ENCODE data around the gene TSPEAR. TPM values are rescaled to one million over a fixed set of nuclear protein-coding genes. Genes with fewer than 3 reads are reported as not detected.
"Not testable (repeated sequence)": the region's sequence is repeated elsewhere in the genome, so short reads cannot be mapped to it uniquely, and the experiment has no call there.

Gene TSPEAR
- total RNA-seq, 1 donor from 2014 or later: 0.65 TPM

DNA sequence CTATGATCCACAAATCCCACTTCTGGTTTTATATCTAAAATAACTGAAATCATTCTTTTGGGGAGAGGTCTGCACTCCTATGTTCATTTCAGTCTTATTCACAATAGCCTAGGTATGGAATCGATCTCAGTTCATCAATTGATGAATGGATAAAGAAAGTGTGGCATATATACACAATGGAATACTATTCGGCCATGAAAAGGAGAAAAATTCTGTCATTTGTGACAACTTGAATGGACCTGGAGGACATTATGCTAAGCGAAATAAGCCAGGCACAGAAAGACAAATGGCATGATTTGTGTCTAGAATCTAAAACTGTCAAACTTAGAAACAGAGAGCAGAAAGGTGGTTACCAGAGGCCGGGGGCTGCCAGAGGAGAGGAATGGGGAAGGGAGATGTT is 104.9 kb downstream of the TSPEAR start:
- no peak for ATAC-seq
- intact Hi-C loops (cut with DNase I): no loop called here

DNA sequence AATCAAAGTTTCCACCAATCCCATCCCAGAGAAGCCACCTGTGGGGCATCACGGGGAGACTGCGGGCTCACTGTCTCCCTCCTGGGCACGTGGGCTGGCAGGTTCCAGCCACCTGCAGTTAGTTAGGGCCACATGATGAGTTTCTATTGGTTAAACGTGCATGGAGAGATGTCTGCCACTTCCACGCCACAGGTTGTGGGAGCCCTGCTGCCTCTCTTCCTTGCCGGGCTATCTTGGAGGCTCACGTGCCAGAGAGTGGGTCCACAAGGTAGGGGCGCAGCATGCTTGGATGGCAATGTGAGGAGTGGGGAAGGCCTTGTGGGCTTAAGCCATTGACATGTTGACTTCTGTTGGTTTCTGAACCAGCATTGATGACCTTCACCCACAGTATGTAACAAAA is 107.5 kb downstream of the TSPEAR start:
- no peak for ATAC-seq
- intact Hi-C loops (cut with DNase I): no loop called here
- no peak for DNase-seq (ENCODE audit: missing footprints)

More for the DNA sequence above, 104.9 kb downstream of the TSPEAR start:
- DNase-seq (ENCODE audit: missing footprints): no peak

DNA sequence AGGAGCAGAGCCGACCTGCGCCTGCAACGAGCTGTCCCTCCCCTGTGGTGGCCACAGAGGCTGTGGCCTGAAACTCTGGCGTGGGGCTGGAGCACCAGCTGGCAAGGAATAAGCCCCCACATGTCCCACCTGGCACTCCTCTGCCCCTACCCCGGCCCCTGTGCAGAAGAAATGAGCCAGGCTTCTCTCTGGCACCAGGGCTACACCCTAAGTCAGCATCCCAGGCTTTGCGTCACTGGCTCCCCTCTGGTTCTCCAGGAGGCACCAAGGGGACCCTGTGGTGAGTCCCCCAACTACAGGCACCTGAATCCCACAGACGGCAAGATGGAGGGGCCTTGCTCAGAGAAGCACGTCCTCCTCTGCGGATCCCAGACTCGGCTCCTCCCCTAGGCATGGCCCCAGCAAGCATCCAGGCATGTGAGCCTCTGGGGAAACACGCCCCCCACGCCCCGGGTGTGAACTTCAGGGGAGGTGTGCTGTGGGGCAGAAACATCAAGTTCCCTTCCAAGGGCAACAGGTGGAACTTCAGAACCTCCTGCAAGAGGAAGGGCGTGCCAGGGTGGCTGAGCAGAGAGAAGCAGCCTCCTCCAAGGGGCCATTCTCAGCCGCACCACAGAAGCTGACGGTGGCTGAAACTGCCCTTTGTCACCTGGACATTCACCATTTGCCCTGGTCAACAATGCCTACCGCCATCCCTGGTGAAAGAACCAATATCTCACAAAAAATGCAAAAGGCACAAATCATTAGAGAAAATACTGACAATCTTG is 108.1 kb downstream of the TSPEAR start:
- no peak for DNase-seq (ENCODE audit: missing footprints)
- intact Hi-C loops (cut with DNase I): no loop called here
- no peak for ATAC-seq

DNA sequence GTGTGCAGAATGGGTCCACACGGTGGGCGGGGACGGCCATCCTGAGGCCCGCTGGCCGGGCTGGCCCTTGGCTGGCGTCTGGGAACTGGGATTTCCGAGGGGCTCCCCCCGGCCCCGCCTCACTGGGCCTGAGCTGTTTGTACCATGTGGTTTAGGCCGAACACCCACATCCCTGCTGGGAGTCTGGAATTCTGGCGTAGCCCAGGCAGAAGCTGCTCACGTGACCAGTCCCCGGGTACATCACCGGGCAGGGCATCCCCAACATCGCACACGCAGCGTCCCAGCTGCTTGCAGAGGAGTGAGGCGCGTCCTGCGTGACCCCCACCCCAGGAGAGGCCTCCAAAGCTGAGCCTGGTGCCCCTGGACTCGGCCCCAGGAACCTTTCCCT is 108.9 kb downstream of the TSPEAR start:
- no peak for DNase-seq (ENCODE audit: missing footprints)
- intact Hi-C loops (cut with DNase I): no loop called here
- ATAC-seq: no peak

DNA sequence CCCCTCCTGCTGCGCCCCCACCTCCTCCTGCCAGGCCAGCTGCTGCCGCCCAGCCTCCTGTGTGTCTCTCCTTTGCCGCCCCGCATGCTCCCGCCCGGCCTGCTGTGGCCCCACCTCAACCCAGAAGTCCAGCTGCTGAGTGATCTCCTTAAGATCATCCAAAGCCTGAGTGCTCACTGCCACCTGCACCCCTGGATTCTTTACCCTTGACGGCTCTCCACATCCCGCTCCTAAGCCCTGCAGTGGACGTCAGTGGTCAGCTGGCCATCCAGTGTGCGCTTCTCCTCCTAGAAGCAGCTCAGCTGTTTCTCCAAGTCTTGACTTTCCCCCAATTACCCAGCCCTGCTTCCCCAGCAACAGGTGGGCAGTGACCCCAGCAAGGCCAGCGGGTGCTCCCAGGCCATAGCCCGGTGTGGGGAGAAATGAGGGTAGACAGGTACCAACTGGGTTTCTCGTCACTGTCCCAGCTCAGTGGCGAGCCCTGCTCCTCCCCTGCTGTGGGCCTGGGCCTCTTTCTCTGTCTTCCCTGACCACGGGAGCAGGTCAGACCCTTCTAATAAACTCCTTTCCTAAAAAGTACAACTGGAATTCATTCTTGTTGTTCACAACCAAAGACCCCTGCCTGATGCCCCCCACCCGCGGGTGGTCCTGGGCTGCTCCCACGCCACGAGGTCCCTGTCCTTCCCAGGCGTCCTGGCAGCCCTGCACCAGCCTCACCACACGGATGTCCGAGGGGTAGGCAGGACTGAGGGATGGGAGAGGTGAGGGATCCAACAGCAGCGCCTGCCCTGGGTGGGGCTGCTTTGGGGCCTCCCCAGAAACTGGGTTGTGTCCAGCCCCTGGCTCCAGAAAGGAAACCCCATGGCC is 109.5 kb downstream of the TSPEAR start:
- DNase-seq (ENCODE audit: missing footprints): no peak
- ATAC-seq: no peak
- intact Hi-C loops (cut with DNase I): no loop called here

DNA sequence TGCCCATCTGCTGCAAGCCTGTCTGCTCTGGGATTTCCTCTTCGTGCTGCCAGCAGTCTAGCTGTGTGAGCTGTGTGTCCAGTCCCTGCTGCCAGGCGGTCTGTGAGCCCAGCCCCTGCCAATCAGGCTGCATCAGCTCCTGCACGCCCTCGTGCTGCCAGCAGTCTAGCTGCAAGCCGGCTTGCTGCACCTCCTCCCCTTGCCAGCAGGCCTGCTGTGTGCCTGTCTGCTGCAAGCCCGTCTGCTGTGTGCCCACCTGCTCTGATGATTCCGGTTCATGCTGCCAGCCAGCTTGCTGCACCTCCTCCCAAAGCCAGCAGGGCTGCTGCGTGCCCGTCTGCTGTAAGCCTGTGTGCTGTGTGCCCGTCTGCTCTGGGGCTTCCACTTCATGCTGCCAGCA is 110.3 kb downstream of the TSPEAR start:
- intact Hi-C loops (cut with DNase I); DNase-seq (ENCODE audit: missing footprints); ATAC-seq: not testable (repeated sequence)

DNA sequence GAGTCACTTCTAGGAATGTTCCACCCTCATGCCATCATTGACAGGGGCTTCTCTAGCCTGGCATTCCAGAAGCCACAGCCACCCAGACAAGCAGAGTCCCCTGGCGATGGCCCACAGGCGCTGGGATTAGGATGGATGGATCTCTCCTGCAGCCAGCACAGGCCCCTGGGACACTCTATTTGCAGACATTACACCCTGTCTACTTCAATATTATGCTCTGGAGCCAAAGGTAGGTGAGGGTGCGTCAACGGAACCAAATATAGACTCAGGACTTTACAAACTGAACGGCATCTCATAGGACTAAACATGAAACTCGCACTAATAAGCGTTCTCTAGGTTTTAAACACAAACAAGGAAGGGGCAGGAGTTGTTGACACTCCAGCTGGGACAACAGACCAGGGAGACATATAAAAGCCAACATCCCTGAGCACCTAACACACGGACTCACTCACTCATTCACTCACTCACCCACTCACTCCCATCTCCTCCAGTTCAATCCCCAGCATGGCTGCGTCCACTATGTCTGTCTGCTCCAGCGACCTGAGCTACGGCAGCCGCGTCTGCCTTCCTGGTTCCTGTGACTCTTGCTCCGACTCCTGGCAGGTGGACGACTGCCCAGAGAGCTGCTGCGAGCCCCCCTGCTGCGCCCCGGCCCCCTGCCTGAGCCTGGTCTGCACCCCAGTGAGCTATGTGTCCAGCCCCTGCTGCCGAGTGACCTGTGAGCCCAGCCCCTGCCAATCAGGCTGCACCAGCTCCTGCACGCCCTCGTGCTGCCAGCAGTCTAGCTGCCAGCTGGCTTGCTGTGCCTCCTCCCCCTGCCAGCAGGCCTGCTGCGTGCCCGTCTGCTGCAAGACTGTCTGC is 111.0 kb downstream of the TSPEAR start, which contains the start of gene KRTAP10-7:
TSS of gene KRTAP10-7 (plus strand) at position 480 of the 861 bp plus-strand sequence. CDS start at position 505, 25 bp downstream.
- intact Hi-C loops (cut with DNase I); ATAC-seq; DNase-seq (ENCODE audit: missing footprints): not testable (repeated sequence)

DNA sequence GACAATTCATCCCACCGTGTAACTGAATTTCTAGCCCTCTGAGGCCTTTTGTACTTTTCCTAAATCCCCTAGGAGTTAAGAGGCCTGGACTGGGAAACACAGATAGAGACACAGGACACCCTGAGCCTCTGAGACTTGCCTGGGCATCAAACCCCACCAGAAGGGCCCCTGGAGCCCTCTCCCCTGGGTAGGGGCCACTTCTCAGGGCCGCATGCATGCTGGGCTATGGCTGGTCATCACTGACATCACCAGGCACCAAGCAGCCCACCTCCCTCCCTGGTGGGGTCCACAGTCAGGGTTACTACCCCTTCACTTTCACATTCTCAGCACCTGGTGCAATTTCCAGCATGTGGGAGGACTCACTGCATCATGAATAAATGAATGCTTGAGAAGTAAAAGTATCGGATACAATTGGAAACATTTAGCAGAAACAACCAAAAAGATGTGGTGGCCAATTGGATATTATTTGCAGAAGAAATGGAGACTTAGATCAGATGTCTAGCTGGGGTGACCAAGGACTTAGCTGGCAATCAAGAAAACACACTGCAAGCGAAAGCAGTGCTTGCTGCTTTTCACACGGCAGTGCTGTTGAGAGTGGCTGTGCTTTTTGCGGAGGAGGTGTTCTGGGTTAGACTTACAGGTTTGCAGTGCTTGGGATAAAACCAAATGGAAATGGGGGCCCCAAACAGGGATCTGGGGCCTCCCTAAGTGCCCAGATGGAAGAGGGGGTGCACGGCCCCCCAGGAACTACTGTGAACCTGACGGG is 111.9 kb downstream of the TSPEAR start:
- no peak for DNase-seq (ENCODE audit: missing footprints)
- ATAC-seq: no peak

DNA sequence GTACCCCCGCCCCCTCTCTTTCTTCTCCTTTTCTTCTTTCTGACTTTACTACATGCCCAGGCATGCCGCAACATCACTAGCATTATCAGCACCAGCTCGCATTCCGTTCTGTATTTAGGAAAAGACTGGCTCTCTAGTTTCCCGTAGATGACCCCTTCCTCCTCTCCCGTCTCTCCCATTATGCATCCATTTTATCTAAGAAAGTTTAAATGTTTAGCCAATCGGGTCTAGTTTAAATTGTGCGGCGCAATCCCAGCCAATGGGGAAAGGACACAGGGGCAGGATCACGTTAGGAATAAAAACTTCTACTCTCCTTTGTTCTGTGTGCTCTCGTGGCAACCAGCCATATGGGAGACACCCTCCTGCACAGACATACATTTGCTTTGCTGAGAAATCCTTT is 113.3 kb downstream of the TSPEAR start:
- no peak for ATAC-seq
- intact Hi-C loops (cut with DNase I): no loop called here
- DNase-seq (ENCODE audit: missing footprints): no peak

More for the DNA sequence above, 111.9 kb downstream of the TSPEAR start:
- intact Hi-C loops (cut with DNase I): no loop called here

DNA sequence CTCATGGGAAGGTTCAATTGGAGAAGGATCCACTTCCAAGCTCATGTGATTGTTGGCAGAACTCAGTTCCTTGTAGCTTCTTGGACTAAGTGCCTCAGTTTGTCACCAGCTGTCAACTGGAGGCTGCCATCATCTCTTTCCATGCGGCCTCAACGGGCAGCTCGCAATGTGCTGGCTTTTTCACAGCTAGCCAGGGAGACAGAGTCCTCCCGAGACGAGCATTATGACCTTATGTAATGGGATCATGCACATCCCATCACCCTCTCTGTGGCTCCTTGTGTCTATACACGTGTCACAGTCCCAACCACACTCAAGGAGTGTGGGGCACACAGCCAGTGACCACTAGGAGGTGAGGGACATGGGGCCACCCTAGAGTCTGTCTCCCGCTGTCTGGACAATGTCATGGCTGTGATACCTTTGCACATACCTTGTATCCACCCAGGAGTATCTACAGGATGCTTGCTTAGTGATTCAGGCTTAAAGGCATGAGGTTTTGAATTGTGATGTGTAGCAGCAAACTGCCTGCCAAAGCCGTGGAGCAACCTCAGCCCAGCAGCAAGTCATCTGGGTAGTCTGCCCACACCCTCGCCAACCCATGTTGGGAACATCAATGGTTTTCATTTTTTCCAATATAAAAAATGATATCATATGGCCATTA is 115.2 kb downstream of the TSPEAR start:
- ATAC-seq (no peak), DNase-seq (ENCODE audit: missing footprints) (no peak)
- intact Hi-C loops (cut with DNase I): no loop called here

DNA sequence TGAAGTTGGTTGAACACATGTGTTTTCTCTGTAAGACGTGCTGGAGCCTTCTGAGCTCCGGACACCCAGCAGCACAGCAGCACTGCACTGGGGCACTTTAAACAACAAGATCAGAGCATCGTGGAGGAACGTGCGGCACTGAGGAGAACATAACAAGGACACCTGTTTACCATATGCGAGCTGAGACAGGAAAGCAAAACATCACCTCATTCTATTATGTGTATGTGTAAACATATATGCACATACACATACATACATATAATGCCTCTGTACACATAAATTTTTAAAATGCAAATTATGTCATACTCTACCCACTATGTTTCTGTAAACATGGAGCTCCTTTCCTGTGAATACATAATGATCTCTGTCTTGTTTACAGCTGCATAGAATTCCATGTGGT is 115.8 kb downstream of the TSPEAR start:
- DNase-seq (ENCODE audit: missing footprints): no peak
- intact Hi-C loops (cut with DNase I): no loop called here
- no peak for ATAC-seq

DNA sequence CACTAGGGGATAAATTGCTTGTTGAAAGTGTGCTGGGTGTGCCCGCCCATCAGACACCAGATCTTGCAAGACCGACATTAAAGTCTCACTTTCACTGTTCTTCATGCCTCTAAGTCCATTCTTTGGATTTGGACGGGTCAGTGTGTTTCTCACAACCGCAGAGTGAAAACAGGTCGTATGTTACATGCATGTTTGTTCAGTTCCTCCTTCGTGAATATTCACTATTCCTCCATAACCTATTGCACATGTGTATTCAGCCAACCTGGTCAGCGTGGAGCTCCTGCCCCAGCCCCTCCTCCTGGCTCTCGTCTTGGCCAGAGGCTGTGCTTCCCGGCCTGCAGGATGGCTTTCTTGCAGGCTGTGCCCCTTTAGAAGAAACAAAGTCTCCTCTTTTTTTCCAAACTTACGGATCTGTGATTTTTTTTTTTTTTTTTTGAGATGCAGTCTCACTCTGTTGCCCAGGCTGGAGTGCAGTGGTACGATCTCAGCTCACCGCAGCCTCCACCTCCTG is 116.9 kb downstream of the TSPEAR start:
- intact Hi-C loops (cut with DNase I): no loop called here
- ATAC-seq: no peak
- DNase-seq (ENCODE audit: missing footprints): no peak

DNA sequence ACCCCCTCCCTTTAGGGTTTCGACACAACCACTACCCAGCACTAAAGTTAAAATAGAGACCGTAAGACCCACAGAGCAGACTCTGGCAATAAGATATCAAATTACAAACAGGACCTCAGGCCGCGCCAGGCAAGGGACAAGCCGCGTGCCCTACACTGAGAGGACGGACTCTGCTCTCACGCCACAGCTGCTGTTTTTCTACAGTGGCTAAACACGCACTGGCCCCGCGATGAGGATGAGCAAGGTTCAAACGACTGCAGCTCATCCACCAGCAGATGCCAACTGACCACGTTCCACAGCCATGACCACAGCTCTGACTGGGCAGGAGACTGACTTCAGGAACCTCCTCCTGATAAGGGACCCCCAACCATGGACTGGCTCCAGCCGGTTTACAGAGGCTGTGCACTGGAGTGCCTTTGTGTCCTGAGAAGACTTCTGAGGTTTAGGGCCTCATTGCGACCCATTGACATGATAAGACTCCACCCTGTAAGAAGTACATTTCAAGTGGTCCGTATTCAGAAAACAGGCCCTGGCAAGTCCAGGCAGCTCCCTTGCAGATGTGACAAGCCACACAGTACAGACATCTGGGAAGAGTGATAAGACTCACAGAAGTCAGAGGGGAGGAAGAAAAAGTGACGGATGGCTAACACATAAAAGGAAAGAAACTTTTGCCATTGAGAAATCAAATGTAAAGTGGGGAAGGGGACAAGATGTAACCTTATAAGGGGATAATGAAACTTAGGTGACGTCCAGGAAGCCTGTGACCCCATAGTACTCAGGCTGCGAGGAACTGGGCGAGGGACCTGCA is 117.6 kb downstream of the TSPEAR start:
- DNase-seq (ENCODE audit: missing footprints): no peak
- intact Hi-C loops (cut with DNase I): no loop called here
- ATAC-seq: no peak

DNA sequence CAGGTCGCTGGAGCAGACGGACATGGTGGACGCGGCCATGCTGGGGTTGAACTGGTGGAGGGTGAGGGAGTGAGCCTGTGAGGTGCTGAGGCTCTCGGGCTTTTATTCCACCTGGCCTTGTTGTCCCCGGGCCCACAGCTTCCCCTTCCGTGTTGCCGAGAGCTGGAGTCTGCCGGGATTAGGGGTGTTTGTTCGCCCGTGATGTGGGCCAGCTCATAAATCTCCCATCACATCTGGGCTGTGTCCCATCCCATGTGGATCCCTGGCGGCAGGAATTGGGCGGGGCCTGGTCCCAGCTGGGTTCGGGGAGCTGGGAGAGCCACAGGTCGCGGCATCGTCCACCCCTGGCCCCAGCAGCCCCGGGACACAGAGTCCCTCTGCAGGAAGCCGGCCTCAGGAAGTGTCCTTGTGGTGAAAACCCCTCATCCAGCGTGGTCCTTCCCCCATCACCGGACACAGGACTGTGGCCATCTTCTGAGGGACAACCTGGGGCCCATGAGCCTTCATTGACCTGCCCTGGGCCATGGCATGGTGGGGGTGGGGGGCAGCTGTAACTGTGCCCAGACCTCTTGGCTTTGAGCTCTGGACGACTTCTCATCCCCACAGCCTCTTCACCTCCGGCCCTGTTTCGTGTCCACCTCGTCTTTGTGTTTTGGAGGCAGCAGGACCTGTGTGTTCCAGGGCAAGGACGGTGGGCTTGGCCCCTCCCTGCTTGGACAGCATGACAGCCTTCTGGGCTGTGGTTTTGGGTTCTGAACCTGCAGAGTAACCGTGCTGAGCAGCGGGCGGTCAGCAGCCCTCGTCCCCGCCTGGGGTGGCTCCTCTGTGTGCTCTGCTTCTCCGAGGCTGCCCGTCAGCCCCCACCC is 118.7 kb downstream of the TSPEAR start, which contains the start of gene KRTAP10-6:
TSS of gene KRTAP10-6 (minus strand) at position 60 of the 866 bp plus-strand sequence. CDS start at position 39, 21 bp downstream.
- no peak for ATAC-seq
- no peak for DNase-seq (ENCODE audit: missing footprints)
- intact Hi-C loops (cut with DNase I): no loop called here

DNA sequence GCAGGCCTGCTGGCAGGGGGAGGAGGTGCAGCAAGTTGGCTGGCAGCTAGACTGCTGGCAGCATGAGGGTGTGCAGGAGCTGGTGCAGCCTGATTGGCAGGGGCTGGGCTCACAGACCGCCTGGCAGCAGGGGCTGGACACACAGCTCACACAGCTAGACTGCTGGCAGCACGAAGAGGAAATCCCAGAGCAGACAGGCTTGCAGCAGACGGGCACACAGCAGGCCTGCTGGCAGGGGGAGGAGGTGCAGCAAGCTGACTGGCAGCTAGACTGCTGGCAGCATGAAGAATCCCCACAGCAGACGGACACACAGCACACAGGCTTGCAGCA is 119.6 kb downstream of the TSPEAR start:
- DNase-seq (ENCODE audit: missing footprints); intact Hi-C loops (cut with DNase I); ATAC-seq: not testable (repeated sequence)

Measured in Right ventricle myocardium inferior (tissue), 1 donor.